HepG2 (cell line): ENCODE data around the gene RNASE13. TPM values are rescaled to one million over a fixed set of nuclear protein-coding genes. Genes with fewer than 3 reads are reported as not detected.

Experiments used
- ATRX ChIP-seq: sonication (generic); formaldehyde crosslinking; IDR thresholded peaks from 2 replicates; pipeline ENCODE4 v1.4.0; 2020; ENCODE audit warnings: missing genetic modification reagents, borderline replicate concordance
- DPF2 ChIP-seq: sonication (generic); formaldehyde crosslinking; IDR thresholded peaks from 2 replicates; pipeline ENCODE4 v1.4.0; 2020; ENCODE audit warnings: mild to moderate bottlenecking, low read depth, missing genetic modification reagents, borderline replicate concordance
- FOXP1 ChIP-seq, 2 experiments: fragments of 450-650 bp in 1 of 2; IDR thresholded peaks; 2 replicates each; pipeline ENCODE4 v1.6.1; 2017 to 2018; ENCODE audit warnings: antibody characterized with exemption in 1 of 2
- GTF2F1 ChIP-seq: fragments of 150-350 bp; IDR thresholded peaks from 2 replicates; pipeline ENCODE4 v1.6.1; 2014; ENCODE audit warnings: low read length
- MAF1 ChIP-seq: sonication (generic); formaldehyde crosslinking; IDR thresholded peaks from 2 replicates; pipeline ENCODE4 v1.5.0; 2020; ENCODE audit warnings: missing genetic modification reagents, borderline replicate concordance
- ZNF12 ChIP-seq: sonication (generic); formaldehyde crosslinking; IDR thresholded peaks from 2 replicates; pipeline ENCODE4 v1.5.0; 2020; ENCODE audit warnings: missing genetic modification reagents
- ZNF326 ChIP-seq: sonication (generic); formaldehyde crosslinking; IDR thresholded peaks from 2 replicates; pipeline ENCODE4 v1.4.0; 2020; ENCODE audit warnings: missing genetic modification reagents, borderline replicate concordance
- ZSCAN12 ChIP-seq: sonication (generic); formaldehyde crosslinking; IDR thresholded peaks from 2 replicates; pipeline ENCODE4 v1.9.0; 2021; ENCODE audit warnings: mild to moderate bottlenecking, missing genetic modification reagents
- polyA plus RNA-seq, 8 experiments: library from polyadenylated mRNA; depleted of rRNA in 3 of 8; stranded (reverse) in 7 of 8; unstranded in 1 of 8; fragments of >200 nt; fragmentation: Illumina TruSeq in 4 of 8; extraction: Trizol in 4 of 8; gene quantifications; 2 replicates each; pipeline versions ENCODE4 v1.2.1 to v1.2.3, GENCODE V29; 2011 to 2016; ENCODE audit warnings: low read depth in 4 of 8, missing spikeins in 1 of 8, mixed read lengths in 1 of 8; ENCODE audit not compliant: insufficient read depth in 1 of 8
- total RNA-seq, 5 experiments: library from RNA; depleted of rRNA; stranded (reverse); fragments of >200 nt; fragmentation: Illumina TruSeq; extraction: Trizol; gene quantifications; 2 replicates each; pipeline ENCODE4 v1.2.3, GENCODE V29; 2016; ENCODE audit warnings: low read depth in 1 of 5
- TF ChIP-seq, protein P1 (sequence below): sonication (generic); formaldehyde crosslinking; IDR thresholded peaks from 2 replicates; pipeline ENCODE4 v1.4.0; 2020; ENCODE audit warnings: mild to moderate bottlenecking, missing genetic modification reagents
- TF ChIP-seq, protein P2 (sequence below): IDR thresholded peaks from 2 replicates; pipeline ENCODE4 v1.6.1; 2016; ENCODE audit warnings: missing genetic modification reagents, missing compliant biosample characterization
- TF ChIP-seq, protein P3 (sequence below), 2 experiments: fragments of 450-650 bp in 1 of 2; sonication (generic) in 1 of 2; formaldehyde crosslinking in 1 of 2; IDR thresholded peaks; 2 replicates each; pipeline versions ENCODE4 v1.6.1 to v1.8.0; 2016 to 2022; ENCODE audit warnings: antibody characterized with exemption in 1 of 2, mild to moderate bottlenecking in 1 of 2, missing genetic modification reagents in 1 of 2

The RNASE13 gene
- total and polyA plus RNA-seq, 2 of the 13 experiments (the other 11 are each of a cell fraction or from before 2014, with no cell fraction given): 1.0 TPM; not detected in 1

DNA sequence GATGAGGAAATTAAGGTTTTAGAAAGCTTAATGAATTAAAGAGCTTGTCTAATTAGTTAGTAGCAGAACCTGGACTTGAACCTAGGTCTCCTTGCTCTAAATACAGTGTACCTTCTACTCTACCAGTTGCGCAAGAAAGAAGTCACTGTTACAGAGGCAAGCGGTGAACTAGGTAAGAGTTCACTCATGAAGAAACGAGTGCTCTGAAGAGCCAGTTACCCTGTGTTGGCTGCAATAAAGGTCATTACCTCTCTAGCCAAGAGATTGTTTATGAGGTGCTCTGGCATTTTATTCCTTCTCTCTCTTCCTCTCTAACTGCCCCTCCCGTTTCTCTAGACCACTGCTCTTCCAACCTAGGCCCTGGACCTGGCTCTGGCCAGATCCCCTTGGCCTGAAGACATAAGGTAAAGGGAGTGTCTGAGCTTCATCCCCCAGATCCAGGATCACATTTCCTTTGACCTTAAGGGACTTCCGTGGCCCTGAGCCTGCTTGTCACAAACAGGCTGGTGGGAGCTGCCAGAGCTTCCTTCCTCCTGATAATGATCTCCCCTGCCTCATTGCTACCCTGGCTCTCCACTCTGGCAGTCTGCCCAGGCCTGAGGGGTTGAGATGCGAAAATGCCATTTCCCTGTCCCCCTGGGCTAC is 9.5 kb upstream of the RNASE13 start (continued):
- TF ChIP-seq, protein P1, sequence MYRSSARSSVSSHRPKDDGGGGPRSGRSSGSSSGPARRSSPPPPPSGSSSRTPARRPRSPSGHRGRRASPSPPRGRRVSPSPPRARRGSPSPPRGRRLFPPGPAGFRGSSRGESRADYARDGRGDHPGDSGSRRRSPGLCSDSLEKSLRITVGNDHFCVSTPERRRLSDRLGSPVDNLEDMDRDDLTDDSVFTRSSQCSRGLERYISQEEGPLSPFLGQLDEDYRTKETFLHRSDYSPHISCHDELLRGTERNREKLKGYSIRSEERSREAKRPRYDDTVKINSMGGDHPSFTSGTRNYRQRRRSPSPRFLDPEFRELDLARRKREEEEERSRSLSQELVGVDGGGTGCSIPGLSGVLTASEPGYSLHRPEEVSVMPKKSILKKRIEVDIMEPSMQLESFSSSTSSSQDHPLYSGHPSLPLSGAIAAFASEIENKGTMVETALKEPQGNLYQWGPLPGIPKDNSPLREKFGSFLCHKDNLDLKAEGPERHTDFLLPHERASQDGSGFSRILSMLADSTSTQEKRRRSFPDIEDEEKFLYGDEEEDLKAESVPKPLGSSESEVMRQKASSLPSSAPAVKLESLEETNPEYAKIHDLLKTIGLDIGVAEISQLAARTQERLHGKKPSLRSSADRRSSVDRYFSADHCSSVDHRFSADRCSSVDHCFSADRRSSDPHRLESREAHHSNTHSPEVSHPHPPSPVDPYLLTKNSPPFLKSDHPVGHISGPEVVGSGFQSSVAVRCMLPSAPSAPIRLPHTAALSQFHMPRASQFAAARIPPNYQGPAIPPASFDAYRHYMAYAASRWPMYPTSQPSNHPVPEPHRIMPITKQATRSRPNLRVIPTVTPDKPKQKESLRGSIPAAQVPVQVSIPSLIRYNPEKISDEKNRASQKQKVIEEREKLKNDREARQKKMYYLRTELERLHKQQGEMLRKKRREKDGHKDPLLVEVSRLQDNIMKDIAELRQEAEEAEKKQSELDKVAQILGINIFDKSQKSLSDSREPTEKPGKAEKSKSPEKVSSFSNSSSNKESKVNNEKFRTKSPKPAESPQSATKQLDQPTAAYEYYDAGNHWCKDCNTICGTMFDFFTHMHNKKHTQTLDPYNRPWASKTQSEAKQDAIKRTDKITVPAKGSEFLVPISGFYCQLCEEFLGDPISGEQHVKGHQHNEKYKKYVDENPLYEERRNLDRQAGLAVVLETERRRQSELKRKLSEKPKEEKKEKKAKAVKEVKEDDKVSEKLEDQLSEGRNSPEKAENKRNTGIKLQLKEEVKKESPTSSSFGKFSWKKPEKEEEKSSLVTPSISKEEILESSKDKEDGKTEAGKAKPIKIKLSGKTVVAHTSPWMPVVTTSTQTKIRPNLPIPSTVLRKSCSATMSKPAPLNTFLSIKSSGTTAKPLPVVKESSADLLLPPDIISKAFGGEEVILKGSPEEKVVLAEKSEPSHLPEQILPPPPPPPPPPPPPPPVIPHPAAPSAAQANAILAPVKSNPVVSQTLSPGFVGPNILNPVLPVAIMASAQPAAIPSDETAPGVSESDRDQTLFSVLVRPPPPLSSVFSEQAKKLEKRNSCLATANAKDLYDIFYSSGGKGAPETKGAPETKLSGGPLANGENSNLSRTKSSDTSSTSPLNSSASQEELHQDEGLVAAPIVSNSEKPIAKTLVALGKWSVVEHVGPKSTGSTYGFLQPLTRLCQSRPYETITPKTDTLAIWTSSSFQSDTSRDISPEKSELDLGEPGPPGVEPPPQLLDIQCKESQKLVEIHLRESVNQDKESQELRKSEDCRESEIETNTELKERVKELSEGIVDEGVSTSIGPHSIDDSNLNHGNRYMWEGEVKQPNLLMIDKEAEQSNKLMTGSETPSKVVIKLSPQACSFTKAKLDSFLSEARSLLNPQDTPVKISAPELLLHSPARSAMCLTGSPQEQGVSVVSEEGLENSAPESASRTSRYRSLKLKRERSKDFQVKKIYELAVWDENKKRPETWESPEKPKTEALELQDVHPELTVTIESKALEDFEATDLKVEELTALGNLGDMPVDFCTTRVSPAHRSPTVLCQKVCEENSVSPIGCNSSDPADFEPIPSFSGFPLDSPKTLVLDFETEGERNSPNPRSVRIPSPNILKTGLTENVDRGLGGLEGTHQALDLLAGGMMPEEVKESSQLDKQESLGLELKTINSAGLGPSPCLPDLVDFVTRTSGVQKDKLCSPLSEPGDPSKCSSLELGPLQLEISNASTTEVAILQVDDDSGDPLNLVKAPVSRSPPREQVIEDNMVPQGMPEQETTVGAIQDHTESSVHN (CRISPR knock-in tag): no peak
- no peak for TF ChIP-seq ZSCAN12
- TF ChIP-seq ZNF326 (CRISPR knock-in tag): no peak
- no peak for TF ChIP-seq GTF2F1
- TF ChIP-seq DPF2 (CRISPR knock-in tag): 0 out of 2 replicates have a peak, but pooled peaks have one; percentile 19
- TF ChIP-seq, protein P2, sequence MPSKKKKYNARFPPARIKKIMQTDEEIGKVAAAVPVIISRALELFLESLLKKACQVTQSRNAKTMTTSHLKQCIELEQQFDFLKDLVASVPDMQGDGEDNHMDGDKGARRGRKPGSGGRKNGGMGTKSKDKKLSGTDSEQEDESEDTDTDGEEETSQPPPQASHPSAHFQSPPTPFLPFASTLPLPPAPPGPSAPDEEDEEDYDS (CRISPR knock-in tag): no peak
- TF ChIP-seq ATRX (CRISPR knock-in tag): no peak
- TF ChIP-seq ZNF12 (CRISPR knock-in tag): peak; percentile 91
- TF ChIP-seq FOXP1 (IDR thresholded peaks at IDR 0.05): no peak
- no peak; the same call in 1 of the 2 replicates for TF ChIP-seq FOXP1 (CRISPR knock-in tag; IDR thresholded peaks at IDR 0.05)
- no peak for TF ChIP-seq MAF1
- TF ChIP-seq, protein P3, sequence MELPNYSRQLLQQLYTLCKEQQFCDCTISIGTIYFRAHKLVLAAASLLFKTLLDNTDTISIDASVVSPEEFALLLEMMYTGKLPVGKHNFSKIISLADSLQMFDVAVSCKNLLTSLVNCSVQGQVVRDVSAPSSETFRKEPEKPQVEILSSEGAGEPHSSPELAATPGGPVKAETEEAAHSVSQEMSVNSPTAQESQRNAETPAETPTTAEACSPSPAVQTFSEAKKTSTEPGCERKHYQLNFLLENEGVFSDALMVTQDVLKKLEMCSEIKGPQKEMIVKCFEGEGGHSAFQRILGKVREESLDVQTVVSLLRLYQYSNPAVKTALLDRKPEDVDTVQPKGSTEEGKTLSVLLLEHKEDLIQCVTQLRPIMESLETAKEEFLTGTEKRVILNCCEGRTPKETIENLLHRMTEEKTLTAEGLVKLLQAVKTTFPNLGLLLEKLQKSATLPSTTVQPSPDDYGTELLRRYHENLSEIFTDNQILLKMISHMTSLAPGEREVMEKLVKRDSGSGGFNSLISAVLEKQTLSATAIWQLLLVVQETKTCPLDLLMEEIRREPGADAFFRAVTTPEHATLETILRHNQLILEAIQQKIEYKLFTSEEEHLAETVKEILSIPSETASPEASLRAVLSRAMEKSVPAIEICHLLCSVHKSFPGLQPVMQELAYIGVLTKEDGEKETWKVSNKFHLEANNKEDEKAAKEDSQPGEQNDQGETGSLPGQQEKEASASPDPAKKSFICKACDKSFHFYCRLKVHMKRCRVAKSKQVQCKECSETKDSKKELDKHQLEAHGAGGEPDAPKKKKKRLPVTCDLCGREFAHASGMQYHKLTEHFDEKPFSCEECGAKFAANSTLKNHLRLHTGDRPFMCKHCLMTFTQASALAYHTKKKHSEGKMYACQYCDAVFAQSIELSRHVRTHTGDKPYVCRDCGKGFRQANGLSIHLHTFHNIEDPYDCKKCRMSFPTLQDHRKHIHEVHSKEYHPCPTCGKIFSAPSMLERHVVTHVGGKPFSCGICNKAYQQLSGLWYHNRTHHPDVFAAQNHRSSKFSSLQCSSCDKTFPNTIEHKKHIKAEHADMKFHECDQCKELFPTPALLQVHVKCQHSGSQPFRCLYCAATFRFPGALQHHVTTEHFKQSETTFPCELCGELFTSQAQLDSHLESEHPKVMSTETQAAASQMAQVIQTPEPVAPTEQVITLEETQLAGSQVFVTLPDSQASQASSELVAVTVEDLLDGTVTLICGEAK (IDR thresholded peaks at IDR 0.05): no peak
- TF ChIP-seq, protein P3 (CRISPR knock-in tag; IDR thresholded peaks at IDR 0.05): peak; percentile 54; the same call in 1 of the 2 replicates
